Upper lobe of left lung (tissue), 6 donors: ENCODE measurements around the gene RASAL2. TPM values are rescaled to one million over a fixed set of nuclear protein-coding genes. Genes with fewer than 3 reads are reported as not detected.

ENCODE experiments used
- ATAC-seq, 2 donors: fragments of 200-7000 bp; cut with Tn5 transposase; one replicate each; pipeline ENCODE4 v1.9.1; 2022; ENCODE audit warnings: mild to moderate bottlenecking in 2 of 2, moderate library complexity in 2 of 2; ENCODE audit not compliant: low FRiP score in 2 of 2
- DNase-seq, 2 donors: peaks; one replicate each; pipeline ENCODE4 v3.0.0-alpha.2; 2019 to 2020
- H3K27ac ChIP-seq, 4 donors: fragments of 200-600 bp; sonication (generic); one replicate each; pipeline ENCODE4 v1.5.1; 2016 to 2019
- H3K27me3 ChIP-seq, 4 donors: fragments of 200-600 bp; sonication (generic); one replicate each; pipeline ENCODE4 v1.5.1; 2017 to 2019
- H3K36me3 ChIP-seq, 4 donors: fragments of 200-600 bp; sonication (generic); one replicate each; pipeline ENCODE4 v1.5.1; 2016 to 2019
- H3K4me1 ChIP-seq, 4 donors: fragments of 200-600 bp; sonication (generic); one replicate each; pipeline ENCODE4 v1.5.1; 2018 to 2019
- H3K4me3 ChIP-seq, 4 donors: fragments of 200-600 bp; sonication (generic); one replicate each; pipeline ENCODE4 v1.5.1; 2017 to 2019; ENCODE audit warnings: mild to moderate bottlenecking in 2 of 4, moderate library complexity in 1 of 4
- H3K9me3 ChIP-seq, 4 donors: fragments of 200-600 bp; sonication (generic); one replicate each; pipeline ENCODE4 v1.5.1; 2018 to 2019
- CTCF ChIP-seq, 6 experiments: fragments of 450-650 bp in 4 of 6; fragments of 200-600 bp in 2 of 6; sonication (generic) in 2 of 6; IDR thresholded peaks; one replicate each; pipeline ENCODE4 v1.5.1; 2016 to 2019; ENCODE audit warnings: antibody characterized with exemption in 6 of 6
- EP300 ChIP-seq, 4 donors: sonication (generic); formaldehyde crosslinking; IDR thresholded peaks; one replicate each; pipeline ENCODE4 v1.5.1; 2017; ENCODE audit warnings: antibody characterized with exemption in 4 of 4, control low read depth in 2 of 4
- POLR2A ChIP-seq, 4 donors: fragments of 450-650 bp; IDR thresholded peaks; one replicate each; pipeline ENCODE4 v1.5.1; 2016 to 2017; ENCODE audit warnings: antibody characterized with exemption in 4 of 4, mild to moderate bottlenecking in 2 of 4
- POLR2AphosphoS5 ChIP-seq, 2 donors: sonication (generic); formaldehyde crosslinking; IDR thresholded peaks; one replicate each; pipeline ENCODE4 v1.5.1; 2017; ENCODE audit warnings: antibody characterized with exemption in 2 of 2
- WGBS, 2 donors: methylation state at CpG; one replicate each; pipeline ENCODE4 v1.1.5; 2017 to 2018; 5-methylcytosine and 5-hydroxymethylcytosine counted together
- total RNA-seq, 6 donors: library from RNA; depleted of rRNA in 4 of 6; stranded (reverse); fragments of >200 nt in 4 of 6; gene quantifications; one replicate each; pipeline versions ENCODE4 v1.1.0 to v1.2.1, GENCODE V29; 2016 to 2021
- donor health status: DM: no; HTN: no; CAD: no; lungs with moderate emphysema.
- donor health status: DM: no; HTN: yes; CAD: no; lungs with severe emphysema.

The RASAL2 gene
- total RNA-seq, 6 donors from 2014 or later, result 24.7 to 59.0 (median 41.6) TPM

GRCh38 chr1:178489399-178489798 is 395.5 kb downstream of the RASAL2 start:
- DNase-seq, result no peak
- no peaks in the 10 kb centered on the region for H3K9me3 ChIP-seq
- ATAC-seq, result no peak
- TF ChIP-seq CTCF (IDR thresholded peaks at IDR 0.05) (no peak), POLR2AphosphoS5 (IDR thresholded peaks at IDR 0.05) (no peak), POLR2A (IDR thresholded peaks at IDR 0.05) (no peak), EP300 (IDR thresholded peaks at IDR 0.05) (no peak)
- no peaks in the 10 kb centered on the region for H3K36me3 ChIP-seq
- H3K27ac ChIP-seq, result no peak overlapping the region
- H3K4me3 ChIP-seq, result no peak overlapping the region
- peaks cover 0 to 15% (median 4%) of the 10 kb centered on the region in 4 donors for H3K4me1 ChIP-seq
- 87 to 92% methylated on average over 4 of the region's 4 CpGs for WGBS, 2 donors
- H3K27me3 ChIP-seq, result no peaks in the 10 kb centered on the region

DNA sequence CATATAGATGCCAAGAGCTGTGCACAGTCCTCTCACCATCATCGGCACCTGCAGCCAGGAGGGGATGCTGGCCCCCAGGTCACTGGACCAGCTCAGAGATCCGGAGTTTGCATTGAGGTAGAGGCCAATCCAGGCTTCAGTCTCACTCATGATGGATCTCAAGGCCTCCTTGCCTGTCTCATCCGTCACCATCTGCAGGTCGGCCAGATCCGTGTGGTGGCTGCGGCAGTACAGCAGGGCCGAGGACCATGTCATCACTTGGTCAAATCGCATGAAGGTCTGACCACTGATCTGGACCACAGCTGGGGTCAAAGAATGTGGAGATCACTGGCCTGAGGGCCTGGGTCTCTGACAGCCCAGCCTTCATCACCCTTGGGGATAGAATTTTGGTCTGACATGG is 396.2 kb downstream of the RASAL2 start:
- Histone ChIP-seq H3K4me1 (peaks cover 0 to 15% (median 3%) of the 10 kb centered on the region in 4 donors), H3K36me3 (no peaks in the 10 kb centered on the region), H3K4me3 (no peak overlapping the region), H3K27ac (no peak overlapping the region), H3K27me3 (no peaks in the 10 kb centered on the region), H3K9me3 (no peaks in the 10 kb centered on the region)
- ATAC-seq (no peak), DNase-seq (peak in 1 of 2 donors; percentile 15)
- TF ChIP-seq CTCF (IDR thresholded peaks at IDR 0.05), result no peak
- no peak for TF ChIP-seq POLR2AphosphoS5 (IDR thresholded peaks at IDR 0.05)
- TF ChIP-seq EP300 (IDR thresholded peaks at IDR 0.05), result no peak
- no peak for TF ChIP-seq POLR2A (IDR thresholded peaks at IDR 0.05)
- 97 to 99% methylated on average over 6 to 8 of the region's 8 CpGs for WGBS, 2 donors

DNA sequence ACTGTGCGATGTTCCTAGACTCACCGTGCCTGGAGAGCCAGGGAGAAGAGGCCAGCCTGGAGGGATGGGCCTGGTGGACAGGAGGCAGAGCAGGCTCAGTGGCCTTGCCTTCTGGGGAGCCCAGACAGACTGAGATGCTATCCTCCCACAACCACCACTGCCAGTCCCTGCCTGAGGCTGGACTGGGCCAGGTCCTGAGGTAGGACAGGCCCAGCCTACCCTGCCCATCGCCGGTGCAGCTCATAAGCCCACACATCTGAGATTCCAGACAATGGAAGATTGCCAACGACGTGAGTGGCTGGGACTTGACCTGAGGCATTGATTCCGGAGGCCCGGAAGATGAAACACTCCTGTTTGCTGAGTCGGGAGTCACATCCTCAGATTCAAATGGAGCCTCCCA is 397.1 kb downstream of the RASAL2 start:
- H3K4me1 ChIP-seq, result peaks cover 0 to 15% (median 3%) of the 10 kb centered on the region in 4 donors
- WGBS, 2 donors, result 85 to 89% methylated on average over 6 to 9 of the region's 9 CpGs
- DNase-seq (peak in 1 of 2 donors; percentile 36), ATAC-seq (no peak)
- H3K4me3 ChIP-seq, result no peak overlapping the region
- no peaks in the 10 kb centered on the region for H3K9me3 ChIP-seq
- no peak overlapping the region for H3K27ac ChIP-seq
- no peaks in the 10 kb centered on the region for H3K36me3 ChIP-seq
- TF ChIP-seq EP300 (IDR thresholded peaks at IDR 0.05) (no peak), CTCF (IDR thresholded peaks at IDR 0.05) (no peak), POLR2A (IDR thresholded peaks at IDR 0.05) (no peak), POLR2AphosphoS5 (IDR thresholded peaks at IDR 0.05) (no peak)
- H3K27me3 ChIP-seq, result no peaks in the 10 kb centered on the region

GRCh38 chr1:178491721-178492120 is 397.8 kb downstream of the RASAL2 start:
- H3K9me3 ChIP-seq, result no peaks in the 10 kb centered on the region
- no peak for TF ChIP-seq EP300 (IDR thresholded peaks at IDR 0.05)
- no peak for TF ChIP-seq CTCF (IDR thresholded peaks at IDR 0.05)
- no peak for TF ChIP-seq POLR2A (IDR thresholded peaks at IDR 0.05)
- no peak for TF ChIP-seq POLR2AphosphoS5 (IDR thresholded peaks at IDR 0.05)
- 90 to 93% methylated on average over 4 of the region's 4 CpGs for WGBS, 2 donors

GRCh38 chr1:178492341-178492740 is 398.4 kb downstream of the RASAL2 start:
- Histone ChIP-seq H3K4me1 (peaks cover 0 to under 1% (median 0%) of the 10 kb centered on the region in 4 donors), H3K4me3 (no peak overlapping the region), H3K27me3 (no peaks in the 10 kb centered on the region), H3K9me3 (no peaks in the 10 kb centered on the region), H3K36me3 (no peaks in the 10 kb centered on the region), H3K27ac (no peak overlapping the region)
- DNase-seq, result no peak
- no peak for ATAC-seq
- 86 to 94% methylated on average over 11 of the region's 11 CpGs for WGBS, 2 donors
- TF ChIP-seq POLR2A (IDR thresholded peaks at IDR 0.05), result no peak
- TF ChIP-seq CTCF (IDR thresholded peaks at IDR 0.05), result no peak
- TF ChIP-seq POLR2AphosphoS5 (IDR thresholded peaks at IDR 0.05), result no peak
- no peak for TF ChIP-seq EP300 (IDR thresholded peaks at IDR 0.05)

More at GRCh38 chr1:178491721-178492120, 397.8 kb downstream of the RASAL2 start:
- H3K4me3 ChIP-seq, result no peak overlapping the region
- ATAC-seq, result no peak
- H3K27ac ChIP-seq, result no peak overlapping the region
- no peak for DNase-seq
- H3K27me3 ChIP-seq, result no peaks in the 10 kb centered on the region
- no peaks in the 10 kb centered on the region for H3K36me3 ChIP-seq
- peaks cover 0 to 7% (median under 1%) of the 10 kb centered on the region in 4 donors for H3K4me1 ChIP-seq
